OCI-LY3 (cell line): ENCODE data around the gene CROCC2.

Source experiments
- H2AFZ ChIP-seq: fragments of 200-600, 300-600 bp; shearing (Covaris generic); 2 replicates; pipeline ENCODE4 v1.6.0; 2014; ENCODE audit warnings: antibody characterized with exemption, low read depth, low read length
- H3K27ac ChIP-seq: fragments of 200-600, 300-600 bp; sonication (generic); 2 replicates; pipeline ENCODE4 v1.5.1; 2014; ENCODE audit warnings: mild to moderate bottlenecking, low read length, moderate library complexity, mixed read lengths
- H3K27me3 ChIP-seq: fragments of 200-600, 300-600 bp; sonication (generic); 2 replicates; pipeline ENCODE4 v1.6.1; 2014; ENCODE audit warnings: low read depth, low read length, mixed read lengths
- H3K36me3 ChIP-seq: fragments of 200-600, 300-600 bp; sonication (generic); replicated peaks from 2 replicates; pipeline ENCODE3; 2014; ENCODE audit warnings: low read depth, low read length, mixed read lengths
- H3K4me1 ChIP-seq: fragments of 300-600, 200-600 bp; sonication (generic); 2 replicates; pipeline ENCODE4 v1.6.1; 2014; ENCODE audit warnings: low read length, mixed read lengths
- H3K4me2 ChIP-seq: fragments of 200-600, 300-600 bp; sonication (generic); 2 replicates; pipeline ENCODE4 v1.6.1; 2014; ENCODE audit warnings: low read length, mixed read lengths
- H3K4me3 ChIP-seq: fragments of 300-600, 200-600 bp; sonication (generic); 2 replicates; pipeline ENCODE4 v1.5.1; 2014; ENCODE audit warnings: antibody characterized with exemption, mild to moderate bottlenecking, low read length, moderate library complexity
- H3K79me2 ChIP-seq: fragments of 300-600, 200-600 bp; shearing (Covaris generic); 2 replicates; pipeline ENCODE4 v1.6.1; 2014; ENCODE audit warnings: mild to moderate bottlenecking, low read length, mixed read lengths
- H3K9ac ChIP-seq: fragments of 300-600, 200-600 bp; shearing (Covaris generic); 2 replicates; pipeline ENCODE4 v1.6.0; 2014; ENCODE audit warnings: mild to moderate bottlenecking, low read length, moderate library complexity
- H3K9me3 ChIP-seq: fragments of 200-600, 300-600 bp; shearing (Covaris generic); 2 replicates; pipeline ENCODE4 v1.6.1; 2014; ENCODE audit warnings: low read length, mixed read lengths; ENCODE audit not compliant: insufficient read depth
- H4K20me1 ChIP-seq: fragments of 200-600, 300-600 bp; sonication (generic); 2 replicates; pipeline ENCODE4 v1.6.1; 2016; ENCODE audit warnings: low read length, mixed read lengths; ENCODE audit not compliant: insufficient read depth
- CTCF ChIP-seq: fragments of 200-600, 300-600 bp; sonication (generic); IDR thresholded peaks from 2 replicates; pipeline ENCODE4 v1.5.1; 2014; ENCODE audit warnings: antibody characterized with exemption, low read length, low read depth
- EZH2phosphoT487 ChIP-seq: fragments of 200-600 bp; shearing (Covaris generic); IDR thresholded peaks from 2 replicates; pipeline ENCODE4 v1.6.1; 2018; ENCODE audit warnings: antibody characterized with exemption, mixed run types, low read depth

The CROCC2 gene

DNA sequence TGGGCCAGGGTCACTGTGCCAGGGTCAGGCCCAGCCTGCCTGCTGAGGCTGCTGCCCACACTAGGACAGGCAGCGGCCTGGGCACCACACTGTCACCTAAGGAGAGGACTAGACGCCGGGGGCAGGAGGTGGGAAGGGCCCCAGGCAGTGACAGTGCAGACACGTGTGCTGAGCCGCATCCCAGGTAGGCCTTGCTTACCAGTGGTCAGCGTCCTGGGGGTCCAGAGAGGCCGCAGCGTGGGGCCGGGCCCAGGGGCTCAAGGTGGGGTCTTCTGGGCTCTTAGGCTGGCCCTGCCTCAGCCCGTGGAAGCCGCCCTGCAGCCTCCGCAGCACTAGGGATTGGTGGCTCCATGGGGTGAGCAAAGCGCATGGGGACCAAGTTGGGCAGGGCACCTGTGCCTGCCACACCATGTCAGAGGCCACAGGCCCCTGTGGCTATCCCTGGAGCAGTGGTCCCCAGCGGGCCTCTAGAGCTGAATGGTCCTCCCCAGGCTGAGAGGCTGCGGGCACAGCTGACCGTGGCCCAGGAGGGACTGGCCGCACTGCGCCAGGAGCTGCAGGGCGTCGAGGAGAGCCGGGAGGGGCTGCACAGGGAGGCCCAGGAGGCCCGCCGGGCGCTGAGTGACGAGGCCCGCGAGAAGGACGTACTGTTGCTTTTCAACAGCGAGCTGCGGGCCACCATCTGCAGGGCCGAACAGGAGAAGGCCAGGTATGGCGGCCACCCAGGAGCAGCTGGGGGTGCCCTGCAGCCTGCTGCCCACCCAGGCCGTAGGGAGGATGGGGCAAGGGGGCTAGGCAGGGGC, 57.1 kb downstream of the CROCC2 start:
- TF ChIP-seq CTCF (no peak), EZH2phosphoT487 (no peak)
- no peak overlapping the region for H3K4me3 ChIP-seq
- no peak overlapping the region for H3K9ac ChIP-seq
- no peaks in the 10 kb centered on the region for H3K4me1 ChIP-seq
- H3K9me3 ChIP-seq: no peaks in the 10 kb centered on the region
- no peaks in the 10 kb centered on the region for H3K36me3 ChIP-seq
- no peak overlapping the region for H2AFZ ChIP-seq
- H3K27ac ChIP-seq: no peak overlapping the region
- no peaks in the 10 kb centered on the region for H3K79me2 ChIP-seq
- H4K20me1 ChIP-seq: no peaks in the 10 kb centered on the region
- H3K27me3 ChIP-seq: no peaks in the 10 kb centered on the region
- no peak overlapping the region for H3K4me2 ChIP-seq

DNA sequence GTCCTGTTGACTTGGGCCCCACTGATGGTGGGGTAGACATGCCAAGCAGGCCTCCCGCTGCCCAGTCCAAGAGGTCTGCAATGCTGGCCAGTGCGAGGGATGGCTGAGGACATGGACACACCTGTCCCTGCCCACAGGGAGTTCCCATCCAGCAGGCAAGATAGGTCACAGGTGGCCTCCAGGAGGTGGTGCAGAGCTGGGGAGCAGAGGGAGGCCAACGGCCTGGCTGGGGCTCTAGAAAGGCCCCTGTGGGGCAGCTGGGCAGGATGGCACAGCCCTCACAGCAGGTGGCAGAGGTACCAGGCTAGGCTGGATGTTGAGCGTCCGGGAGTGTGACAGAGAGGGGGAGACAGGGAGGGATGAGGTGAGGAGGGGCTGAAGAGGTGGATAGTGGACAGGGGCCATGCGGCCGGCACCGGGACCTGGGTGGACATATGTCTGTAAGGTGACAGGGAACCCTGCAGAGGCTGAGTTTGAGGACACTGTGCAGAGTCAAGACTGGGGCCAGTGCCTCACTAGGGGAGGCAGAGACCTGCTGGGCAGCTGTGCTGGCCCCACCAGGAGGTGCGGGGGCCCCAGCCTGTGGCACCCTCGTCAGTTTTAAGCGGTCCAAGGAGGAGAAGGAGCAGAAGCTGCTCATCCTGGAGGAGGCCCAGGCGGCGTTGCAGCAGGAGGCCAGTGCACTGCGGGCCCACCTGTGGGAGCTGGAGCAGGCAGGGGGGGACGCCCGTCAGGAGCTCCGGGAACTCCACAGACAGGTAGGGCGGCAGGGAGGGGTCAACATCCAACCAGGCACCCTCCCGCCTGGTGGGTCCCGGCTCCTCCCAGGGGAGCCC, 58.0 kb downstream of the CROCC2 start:
- TF ChIP-seq CTCF (no peak), EZH2phosphoT487 (no peak)
- Histone ChIP-seq H2AFZ (no peak overlapping the region), H4K20me1 (no peaks in the 10 kb centered on the region), H3K4me2 (no peak overlapping the region), H3K79me2 (no peaks in the 10 kb centered on the region), H3K9me3 (no peaks in the 10 kb centered on the region), H3K9ac (no peak overlapping the region), H3K27me3 (no peaks in the 10 kb centered on the region), H3K36me3 (no peaks in the 10 kb centered on the region), H3K4me3 (no peak overlapping the region), H3K27ac (no peak overlapping the region), H3K4me1 (no peaks in the 10 kb centered on the region)

GRCh38 chr2:240964704-240965295, 58.7 kb downstream of the CROCC2 start:
- no peaks in the 10 kb centered on the region for H3K9me3 ChIP-seq
- no peaks in the 10 kb centered on the region for H3K4me1 ChIP-seq
- no peak for TF ChIP-seq EZH2phosphoT487
- TF ChIP-seq CTCF: no peak
- H3K4me3 ChIP-seq: no peak overlapping the region
- no peak overlapping the region for H3K4me2 ChIP-seq
- H3K27me3 ChIP-seq: no peaks in the 10 kb centered on the region
- H3K36me3 ChIP-seq: no peaks in the 10 kb centered on the region
- H2AFZ ChIP-seq: no peak overlapping the region
- H3K9ac ChIP-seq: no peak overlapping the region
- H4K20me1 ChIP-seq: no peaks in the 10 kb centered on the region
- no peaks in the 10 kb centered on the region for H3K79me2 ChIP-seq
- no peak overlapping the region for H3K27ac ChIP-seq
